AG04449 (cell line): ENCODE measurements around the gene PRKN.

Experiments
- CTCF ChIA-PET: fragments of 350-600 bp; formaldehyde crosslinking; extraction: SDS; loops from one replicate; lab custom pipeline; 2021; ENCODE audit warnings: antibody characterized with exemption; lab: Yijun Ruan, JAX
- POLR2A ChIA-PET: fragments of 400-600, 350-600 bp; formaldehyde crosslinking; extraction: SDS; loops from one replicate; lab custom pipeline; 2020; ENCODE audit warnings: antibody characterized with exemption, inconsistent platforms; lab: Yijun Ruan, JAX
- DNase-seq: peaks from one replicate; pipeline ENCODE4 v3.0.0-alpha.2; 2010; ENCODE audit warnings: low read depth, low spot score
- H3K4me3 ChIP-seq: 2 replicates; pipeline ENCODE4 v1.5.1; 2011; ENCODE audit warnings: low read depth, mild to moderate bottlenecking, control low read depth, low read length
- TF ChIP-seq, protein P1 (sequence below): IDR thresholded peaks from one replicate; pipeline ENCODE4 v1.5.1; 2011; ENCODE audit warnings: mild to moderate bottlenecking, moderate library complexity, low read length, control low read depth, inconsistent platforms; ENCODE audit not compliant: insufficient read depth; ENCODE audit errors: missing control alignments

PRKN gene

DNA sequence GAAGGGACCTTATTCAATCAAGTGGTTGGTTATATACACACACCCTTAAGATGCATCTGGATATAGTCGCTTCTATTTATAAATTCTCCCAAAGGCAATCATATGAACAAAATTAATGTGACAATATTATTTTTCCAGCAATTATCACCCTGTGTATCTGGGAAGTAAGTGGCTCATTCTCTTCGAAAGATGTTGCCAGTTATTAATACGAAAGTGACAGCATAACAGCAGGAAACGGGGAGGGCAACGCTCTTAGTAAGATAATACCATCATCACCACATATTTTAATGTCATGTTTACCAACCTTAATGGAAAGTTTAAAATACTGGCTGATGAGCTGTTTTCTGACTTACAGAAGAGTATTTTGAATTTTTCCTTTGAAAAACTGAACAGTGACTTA lies 756.5 kb downstream of the PRKN start:
- CTCF ChIA-PET = no interaction called here
- TF ChIP-seq, protein P1, sequence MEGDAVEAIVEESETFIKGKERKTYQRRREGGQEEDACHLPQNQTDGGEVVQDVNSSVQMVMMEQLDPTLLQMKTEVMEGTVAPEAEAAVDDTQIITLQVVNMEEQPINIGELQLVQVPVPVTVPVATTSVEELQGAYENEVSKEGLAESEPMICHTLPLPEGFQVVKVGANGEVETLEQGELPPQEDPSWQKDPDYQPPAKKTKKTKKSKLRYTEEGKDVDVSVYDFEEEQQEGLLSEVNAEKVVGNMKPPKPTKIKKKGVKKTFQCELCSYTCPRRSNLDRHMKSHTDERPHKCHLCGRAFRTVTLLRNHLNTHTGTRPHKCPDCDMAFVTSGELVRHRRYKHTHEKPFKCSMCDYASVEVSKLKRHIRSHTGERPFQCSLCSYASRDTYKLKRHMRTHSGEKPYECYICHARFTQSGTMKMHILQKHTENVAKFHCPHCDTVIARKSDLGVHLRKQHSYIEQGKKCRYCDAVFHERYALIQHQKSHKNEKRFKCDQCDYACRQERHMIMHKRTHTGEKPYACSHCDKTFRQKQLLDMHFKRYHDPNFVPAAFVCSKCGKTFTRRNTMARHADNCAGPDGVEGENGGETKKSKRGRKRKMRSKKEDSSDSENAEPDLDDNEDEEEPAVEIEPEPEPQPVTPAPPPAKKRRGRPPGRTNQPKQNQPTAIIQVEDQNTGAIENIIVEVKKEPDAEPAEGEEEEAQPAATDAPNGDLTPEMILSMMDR = no peak

DNA sequence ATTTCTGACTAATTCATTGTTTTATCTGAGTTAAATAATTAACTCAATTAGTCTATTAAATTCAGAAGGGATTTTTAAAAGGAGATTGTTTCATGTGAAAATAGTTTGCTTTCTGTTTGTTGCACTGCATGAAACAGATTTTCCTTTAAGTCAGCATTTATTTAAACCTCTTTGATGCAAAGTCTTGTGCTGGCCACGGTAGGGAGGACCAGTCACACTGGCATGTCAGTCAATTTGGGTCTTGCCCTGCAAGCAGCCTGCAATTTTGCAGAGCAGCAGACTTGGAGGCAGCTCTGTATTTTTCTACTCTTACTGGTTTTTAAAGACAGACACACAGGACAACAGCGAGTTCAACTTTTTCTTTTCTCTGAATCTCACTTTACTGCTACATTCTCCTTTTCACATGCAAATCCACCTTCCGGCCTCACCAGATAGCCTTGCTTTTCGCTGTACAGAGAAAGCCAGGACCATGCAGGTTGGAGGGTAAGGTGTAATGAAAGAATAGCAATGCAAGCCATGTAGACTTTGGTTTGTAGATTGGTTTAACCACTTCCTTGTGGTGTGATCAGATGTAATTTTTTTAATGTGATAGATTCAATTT lies 763.8 kb downstream of the PRKN start:
- no peak for DNase-seq
- CTCF ChIA-PET = no interaction called here

More for the DNA sequence above, 756.5 kb downstream of the PRKN start:
- POLR2A ChIA-PET = no interaction called here
- no peak for DNase-seq
- H3K4me3 ChIP-seq = no peak overlapping the region

GRCh38 chr6:161963181-161963580 lies 764.4 kb downstream of the PRKN start:
- POLR2A ChIA-PET = no interaction called here
- CTCF ChIA-PET = no interaction called here
- H3K4me3 ChIP-seq = no peak overlapping the region
- no peak for DNase-seq
- TF ChIP-seq, protein P1 = no peak

More for the DNA sequence above, 763.8 kb downstream of the PRKN start:
- TF ChIP-seq, protein P1 = no peak
- POLR2A ChIA-PET = no interaction called here
- H3K4me3 ChIP-seq = no peak overlapping the region

DNA sequence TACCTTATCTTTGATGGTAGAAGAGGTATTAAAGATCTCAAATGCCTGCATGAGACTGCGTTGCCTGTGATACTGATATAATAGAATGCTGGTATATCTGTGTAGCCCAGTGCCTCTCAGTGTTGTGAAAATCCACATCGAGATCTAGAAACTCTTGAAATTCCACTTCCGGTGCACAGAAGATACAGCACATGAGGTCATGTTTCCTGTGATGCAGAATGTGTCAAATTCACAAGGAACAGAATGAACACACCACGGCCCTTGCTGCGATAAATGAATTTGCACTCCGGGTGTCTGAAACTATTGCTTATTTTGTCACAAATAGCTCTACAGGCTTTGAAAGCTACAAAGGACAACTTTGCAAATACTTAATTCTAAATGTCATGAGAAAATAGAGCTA lies 765.8 kb downstream of the PRKN start:
- TF ChIP-seq, protein P1 = no peak
- ChIA-PET CTCF (no interaction called here), POLR2A (no interaction called here)
- DNase-seq = no peak
- no peak overlapping the region for H3K4me3 ChIP-seq

DNA sequence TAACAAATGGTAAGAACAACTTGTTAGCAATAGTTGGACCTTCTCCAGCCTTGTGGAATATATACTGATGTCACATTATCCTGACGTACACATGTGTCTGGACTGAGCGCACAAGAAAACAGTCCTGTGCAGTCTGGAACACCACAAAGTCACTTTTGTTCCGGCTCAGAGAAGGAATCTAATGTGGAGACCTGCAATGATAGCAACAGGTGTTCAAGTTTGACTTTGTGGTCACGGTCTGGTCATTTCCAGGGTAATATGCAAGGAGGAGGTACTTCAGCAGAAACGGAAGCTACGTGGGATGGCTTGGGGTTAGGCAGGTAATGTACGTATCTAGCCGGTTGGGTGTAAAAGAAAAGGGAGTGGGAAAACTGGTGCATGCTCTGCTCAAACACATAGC lies 766.5 kb downstream of the PRKN start:
- TF ChIP-seq, protein P1 = no peak

DNA sequence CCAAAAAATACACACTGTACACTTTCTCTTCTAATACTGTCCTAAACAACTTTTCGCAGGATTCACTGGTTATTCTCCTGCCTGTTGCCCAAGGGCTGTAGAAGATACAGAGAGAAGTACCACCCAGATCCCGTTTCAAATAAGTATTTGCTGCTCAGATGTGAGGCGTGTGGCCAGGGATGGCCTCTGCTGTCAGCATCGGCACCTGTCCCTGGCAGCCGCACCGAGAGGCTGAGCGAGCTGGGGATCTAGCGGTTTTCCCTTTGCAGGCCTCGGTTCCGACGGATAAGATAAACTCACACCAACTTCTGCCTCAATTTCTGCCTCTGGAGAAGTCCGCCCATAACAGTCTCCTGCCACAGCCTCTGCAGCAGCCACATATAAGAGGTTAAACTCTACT lies 768.5 kb downstream of the PRKN start:
- POLR2A ChIA-PET = no interaction called here
- DNase-seq = no peak

More for the DNA sequence above, 766.5 kb downstream of the PRKN start:
- CTCF ChIA-PET = no interaction called here
- POLR2A ChIA-PET = no interaction called here
- H3K4me3 ChIP-seq = no peak overlapping the region
- no peak for DNase-seq

More for the DNA sequence above, 768.5 kb downstream of the PRKN start:
- TF ChIP-seq, protein P1 = no peak
- no peak overlapping the region for H3K4me3 ChIP-seq
- CTCF ChIA-PET = no interaction called here
